Liver (tissue), 9 donors: ENCODE results near the gene TGFBR3L. TPM values are rescaled to one million over a fixed set of nuclear protein-coding genes. Genes with fewer than 3 reads are reported as not detected.

ENCODE experiments used
- DNase-seq: peaks from one replicate; pipeline ENCODE4 v3.0.0-alpha.2; 2017; ENCODE audit warnings: low spot score
- H3K27ac ChIP-seq, 2 donors: one replicate each; pipeline ENCODE4 v1.7.0; 2013; ENCODE audit warnings: inconsistent platforms in 2 of 2, low read length in 2 of 2, control low read depth in 1 of 2, low read depth in 1 of 2, mild to moderate bottlenecking in 1 of 2
- H3K27me3 ChIP-seq, 4 donors: one replicate each; pipeline versions ENCODE4 v1.6.1 to v1.7.0; 2013; ENCODE audit warnings: low read length in 3 of 4, inconsistent platforms in 1 of 4, mild to moderate bottlenecking in 1 of 4, moderate library complexity in 1 of 4; ENCODE audit not compliant: control insufficient read depth in 4 of 4, insufficient read depth in 4 of 4
- H3K36me3 ChIP-seq, 4 donors: one replicate each; pipeline versions ENCODE4 v1.6.1 to v1.7.0; 2013; ENCODE audit warnings: low read length in 3 of 4, mild to moderate bottlenecking in 3 of 4, low read depth in 1 of 4, moderate library complexity in 1 of 4; ENCODE audit not compliant: control insufficient read depth in 4 of 4, insufficient read depth in 3 of 4
- H3K4me1 ChIP-seq, 4 donors: one replicate each; pipeline versions ENCODE4 v1.6.1 to v1.7.0; 2013; ENCODE audit warnings: low read length in 3 of 4, mild to moderate bottlenecking in 3 of 4, moderate library complexity in 1 of 4; ENCODE audit not compliant: control insufficient read depth in 4 of 4, insufficient read depth in 4 of 4
- H3K4me3 ChIP-seq, 3 donors: one replicate each; pipeline versions ENCODE4 v1.6.1 to v1.7.0; 2013; ENCODE audit warnings: low read length in 3 of 3, control low read depth in 1 of 3, low read depth in 1 of 3, mild to moderate bottlenecking in 1 of 3
- H3K9ac ChIP-seq, 2 donors: one replicate each; pipeline ENCODE4 v1.7.0; 2013; ENCODE audit warnings: low read length in 2 of 2, mild to moderate bottlenecking in 2 of 2, moderate library complexity in 2 of 2, control low read depth in 1 of 2, low read depth in 1 of 2
- H3K9me3 ChIP-seq, 4 donors: one replicate each; pipeline versions ENCODE4 v1.6.1 to v1.7.0; 2013; ENCODE audit warnings: low read length in 3 of 4; ENCODE audit not compliant: control insufficient read depth in 4 of 4
- ATF3 ChIP-seq: IDR thresholded peaks from 2 replicates; pipeline ENCODE4 v1.6.1; 2016; ENCODE audit warnings: antibody characterized with exemption
- CTCF ChIP-seq: fragments of 150-350 bp; IDR thresholded peaks from 2 replicates; pipeline ENCODE4 v1.5.1; 2017; ENCODE audit warnings: improper control_type of control experiment, low read depth, low read length; ENCODE audit not compliant: missing input control
- EGR1 ChIP-seq, 2 donors: IDR thresholded peaks; 2 replicates each; pipeline ENCODE4 v1.6.1; 2016 to 2018; ENCODE audit warnings: antibody characterized with exemption in 2 of 2, low read depth in 2 of 2
- FOXA1 ChIP-seq: IDR thresholded peaks from 2 replicates; pipeline ENCODE4 v1.6.1; 2016; ENCODE audit warnings: antibody characterized with exemption
- FOXA2 ChIP-seq: IDR thresholded peaks from 2 replicates; pipeline ENCODE4 v1.6.1; 2016; ENCODE audit warnings: antibody characterized with exemption
- GABPA ChIP-seq, 2 donors: IDR thresholded peaks in 1 of 2; conservative IDR thresholded peaks in 1 of 2; 2 replicates each; pipeline ENCODE4 v1.6.1; 2016; ENCODE audit warnings: antibody characterized with exemption in 2 of 2, mild to moderate bottlenecking in 1 of 2, moderate library complexity in 1 of 2
- HNF4A ChIP-seq, 2 donors: conservative IDR thresholded peaks; 2 replicates each; pipeline ENCODE4 v1.6.1; 2016; ENCODE audit warnings: antibody characterized with exemption in 2 of 2, mild to moderate bottlenecking in 2 of 2
- HNF4G ChIP-seq: IDR thresholded peaks from 2 replicates; pipeline ENCODE4 v1.6.1; 2016; ENCODE audit warnings: antibody characterized with exemption
- JUND ChIP-seq, 2 donors: IDR thresholded peaks; 2 replicates each; pipeline ENCODE4 v1.6.1; 2016; ENCODE audit warnings: antibody characterized with exemption in 2 of 2
- NR2F2 ChIP-seq: IDR thresholded peaks from 2 replicates; pipeline ENCODE4 v1.6.1; 2016; ENCODE audit warnings: antibody characterized with exemption
- REST ChIP-seq: IDR thresholded peaks from 2 replicates; pipeline ENCODE4 v1.6.1; 2016; ENCODE audit warnings: antibody characterized with exemption, mild to moderate bottlenecking
- RXRA ChIP-seq, 2 donors: IDR thresholded peaks; 2 replicates each; pipeline ENCODE4 v1.6.1; 2017 to 2018; ENCODE audit warnings: antibody characterized with exemption in 2 of 2, mild to moderate bottlenecking in 1 of 2
- SP1 ChIP-seq: IDR thresholded peaks from 2 replicates; pipeline ENCODE4 v1.6.1; 2018; ENCODE audit warnings: antibody characterized with exemption, mild to moderate bottlenecking
- YY1 ChIP-seq: IDR thresholded peaks from 2 replicates; pipeline ENCODE4 v1.6.1; 2016; ENCODE audit warnings: antibody characterized with exemption, mild to moderate bottlenecking
- WGBS: extraction: QIAGEN DNeasy Blood & Tissue Kit; methylation state at CpG from one replicate; pipeline ENCODE4 v1.1.7; 2013; 5-methylcytosine and 5-hydroxymethylcytosine counted together
- polyA plus RNA-seq, 2 donors: library from polyadenylated mRNA; stranded (reverse) in 1 of 2; unstranded in 1 of 2; fragments of 200-250 nt in 1 of 2; fragments of >200 nt in 1 of 2; fragmentation: Nextera tagmentation in 1 of 2; extraction: Ambion mirVana in 1 of 2; gene quantifications; one replicate each; pipeline versions ENCODE4 v1.2.1 to v1.2.3, GENCODE V29; 2013 to 2015
- total RNA-seq, 2 donors: library from RNA; depleted of rRNA; stranded (reverse); fragments of >200 nt; gene quantifications; one replicate each; pipeline ENCODE4 v1.2.3, GENCODE V29; 2014
- donor health status: healthy.
- donor health status: healthy.
- donor health status: healthy.
- donor health status: healthy.
- donor health status: healthy.

TGFBR3L gene
- total and polyA plus RNA-seq, 4 donors = 0.32 to 2.5 (median 0.36) TPM; not detected in 1

GRCh38 chr19:7912144-7912696 is 2.4 kb upstream of the TGFBR3L start:
- H3K27ac ChIP-seq = no peak overlapping the region
- no peak overlapping the region for H3K4me3 ChIP-seq
- no peaks in the 10 kb centered on the region for H3K9me3 ChIP-seq
- H3K36me3 ChIP-seq = peaks cover 0 to 27% (median 11%) of the 10 kb centered on the region in 4 donors
- H3K9ac ChIP-seq = no peak overlapping the region
- H3K4me1 ChIP-seq = peaks cover 7 to 27% (median 14%) of the 10 kb centered on the region in 4 donors
- no peaks in the 10 kb centered on the region for H3K27me3 ChIP-seq
- no peak for DNase-seq
- 94% methylated on average over 31 of the region's 31 CpGs for WGBS
- no peak for TF ChIP-seq HNF4G
- TF ChIP-seq CTCF = no peak
- no peak for TF ChIP-seq FOXA1
- no peak for TF ChIP-seq GABPA (IDR thresholded peaks at IDR 0.05 in 1 of 2, conservative IDR thresholded peaks at IDR 0.05 in 1 of 2)
- no peak for TF ChIP-seq HNF4A (conservative IDR thresholded peaks at IDR 0.05)
- no peak for TF ChIP-seq ATF3
- no peak for TF ChIP-seq EGR1 (IDR thresholded peaks at IDR 0.05; ENCODE audit: low read depth in 2 of 2)
- no peak for TF ChIP-seq YY1
- no peak for TF ChIP-seq REST
- no peak for TF ChIP-seq RXRA (IDR thresholded peaks at IDR 0.05)
- no peak for TF ChIP-seq NR2F2
- TF ChIP-seq JUND (IDR thresholded peaks at IDR 0.05) = no peak
- TF ChIP-seq FOXA2 = no peak
- TF ChIP-seq SP1 = no peak

- Histone ChIP-seq H3K27ac (no peak overlapping the region), H3K9me3 (no peaks in the 10 kb centered on the region), H3K27me3 (no peaks in the 10 kb centered on the region), H3K36me3 (peaks cover 0 to 27% (median 11%) of the 10 kb centered on the region in 4 donors), H3K4me1 (peaks cover 13 to 34% (median 19%) of the 10 kb centered on the region in 4 donors), H3K9ac (no peak overlapping the region), H3K4me3 (no peak overlapping the region)
- no peak for DNase-seq
- 89% methylated on average over 39 of the region's 39 CpGs for WGBS
- TF ChIP-seq SP1 (no peak), HNF4A (conservative IDR thresholded peaks at IDR 0.05) (no peak)
Measured at GRCh38 chr19:7912697-7913564, 1.7 kb upstream of the TGFBR3L start.
